ENCODE data around the gene ZNF431. TPM values are rescaled to one million over a fixed set of nuclear protein-coding genes. Genes with fewer than 3 reads are reported as not detected.

ZNF431 gene
- total and polyA plus RNA-seq, 2 of the 8 experiments (the other 6 are each of a cell fraction or from before 2014, with no cell fraction given), result 6.7 to 43.2 TPM

- Histone ChIP-seq H2AFZ (ENCODE audit: low read length) (no peak overlapping the region), H4K91ac (replicated peaks; ENCODE audit: insufficient read length, low read length) (no peak overlapping the region), H3K36me3 (ENCODE audit: control insufficient read depth in 2 of 4, insufficient read depth in 4 of 4, low read length in 3 of 4) (no peaks in the 10 kb centered on the region; a peak in 1 of 8 replicates), H4K8ac (ENCODE audit: extremely low read depth, insufficient read depth, low read length) (no peak overlapping the region), H3K27ac (ENCODE audit: low read depth, low read length) (no peak overlapping the region), H2BK12ac (ENCODE audit: low read depth, low read length) (no peak overlapping the region), H3K18ac (ENCODE audit: extremely low read depth, low read length) (no peak overlapping the region), H3K9me3 (ENCODE audit: insufficient read depth in 2 of 2, low read depth in 1 of 2, low read length in 1 of 2) (peaks cover 14 to 22% of the 10 kb centered on the region in 2 experiments), H2BK120ac (replicated peaks; ENCODE audit: low read depth, low read length) (no peak overlapping the region), H3K4me3 (ENCODE audit: extremely low read depth in 1 of 4, insufficient read depth in 2 of 4, low read depth in 3 of 4, low read length in 4 of 4) (no peak overlapping the region), H3K56ac (replicated peaks; ENCODE audit: insufficient read length, low read depth, low read length) (no peak overlapping the region), H3K9ac (replicated peaks in 1 of 4; ENCODE audit: extremely low read depth in 1 of 4, low read depth in 3 of 4, low read length in 3 of 4) (no peak overlapping the region), H3K4me2 (ENCODE audit: insufficient read depth in 1 of 2, low read depth in 2 of 2, low read length in 2 of 2) (no peak overlapping the region), H3K23ac (ENCODE audit: insufficient read length) (no peak overlapping the region), H3K79me2 (ENCODE audit: control insufficient read depth in 1 of 2, insufficient read depth in 2 of 2, low read length in 2 of 2) (no peaks in the 10 kb centered on the region), H4K5ac (ENCODE audit: insufficient read length, low read depth, low read length) (no peak overlapping the region), H2AK5ac (ENCODE audit: low read depth, low read length) (no peak overlapping the region), H3K4me1 (replicated peaks in 1 of 4; ENCODE audit: control insufficient read depth in 3 of 4, insufficient read depth in 4 of 4, low read length in 3 of 4) (peaks cover 0 to 9% (median 0%) of the 10 kb centered on the region in 4 experiments; a peak in 3 of 7 replicates), H3K79me1 (ENCODE audit: low read depth, low read length) (no peaks in the 10 kb centered on the region), H2BK5ac (ENCODE audit: low read depth, low read length) (no peak overlapping the region), H3K14ac (ENCODE audit: insufficient read length) (no peak overlapping the region), H2BK15ac (ENCODE audit: low read length) (no peak overlapping the region), H3K23me2 (ENCODE audit: low read depth, low read length) (no peaks in the 10 kb centered on the region), H2BK20ac (ENCODE audit: low read length) (no peak overlapping the region), H4K20me1 (replicated peaks in 1 of 2; ENCODE audit: control insufficient read depth in 1 of 2, insufficient read depth in 2 of 2, low read length in 2 of 2) (no peaks in the 10 kb centered on the region), H3K4ac (replicated peaks; ENCODE audit: insufficient read length, low read depth, low read length) (no peak overlapping the region), H3K27me3 (replicated peaks in 1 of 4; ENCODE audit: control insufficient read depth in 3 of 4, extremely low read depth in 1 of 4, insufficient read depth in 3 of 4, low read length in 3 of 4) (no peaks in the 10 kb centered on the region)
- WGBS, 2 experiments (ENCODE audit: extremely low coverage in 1 of 2, insufficient coverage in 1 of 2, insufficient read length in 1 of 2, insufficient replicate concordance in 2 of 2, low coverage in 1 of 2, low lambda C conversion rate in 2 of 2, missing lambda C conversion rate in 1 of 2), result 52% methylated on average over 6 of the region's 6 CpGs; no CpG with 5 or more reads in 1 of the 2 experiments
- TF ChIP-seq TAF7 (optimal IDR thresholded peaks at IDR 0.05; ENCODE audit: borderline replicate concordance, low read depth, low read length) (no peak), SP4 (IDR thresholded peaks at IDR 0.05; ENCODE audit: low read length) (no peak), HDAC6 (IDR thresholded peaks at IDR 0.05; ENCODE audit: low read depth, low read length) (no peak), EP300 (IDR thresholded peaks at IDR 0.05; ENCODE audit: borderline replicate concordance in 1 of 2, low read depth in 2 of 2, low read length in 2 of 2) (no peak), SAP30 (IDR thresholded peaks at IDR 0.05; ENCODE audit: insufficient read depth, insufficient replicate concordance, low read length) (no peak), RBBP5 (IDR thresholded peaks at IDR 0.05; ENCODE audit: borderline replicate concordance, low read depth, low read length) (no peak), USF2 (IDR thresholded peaks at IDR 0.05; ENCODE audit: low read length) (no peak), TBP (IDR thresholded peaks at IDR 0.05; ENCODE audit: low read depth, low read length) (no peak), SIRT6 (IDR thresholded peaks at IDR 0.05; ENCODE audit: low read length) (no peak)
- TF ChIP-seq, protein P1, sequence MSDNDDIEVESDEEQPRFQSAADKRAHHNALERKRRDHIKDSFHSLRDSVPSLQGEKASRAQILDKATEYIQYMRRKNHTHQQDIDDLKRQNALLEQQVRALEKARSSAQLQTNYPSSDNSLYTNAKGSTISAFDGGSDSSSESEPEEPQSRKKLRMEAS (IDR thresholded peaks at IDR 0.05), result no peak
- TF ChIP-seq, protein P2, sequence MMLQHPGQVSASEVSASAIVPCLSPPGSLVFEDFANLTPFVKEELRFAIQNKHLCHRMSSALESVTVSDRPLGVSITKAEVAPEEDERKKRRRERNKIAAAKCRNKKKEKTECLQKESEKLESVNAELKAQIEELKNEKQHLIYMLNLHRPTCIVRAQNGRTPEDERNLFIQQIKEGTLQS (IDR thresholded peaks at IDR 0.05; ENCODE audit: insufficient read depth, low read depth, low read length), result no peak
- ChIA-PET CTCF (ENCODE audit: partially characterized antibody) (interaction anchor here (0.7 to 2.6 kb wide), 2 partner anchors 23 to 46 kb away, joined by 3 to 7 read pairs; no protein-coding TSS in a partner anchor), POLR2A (ENCODE audit: partially characterized antibody) (interaction anchor here (1.1 to 2.1 kb wide), 2 partner anchors 12 to 119 kb away, joined by 3 to 8 read pairs; partner anchors contain the start of gene ZNF708)
- FAIRE-seq (no peak), DNase-seq (ENCODE audit: low read depth in 1 of 2, low spot score in 2 of 2) (no peak)
Observed at GRCh38 chr19:21210037-21210621, 68.3 kb downstream of the ZNF431 start.
